ENCODE results near the gene PLA2G4E.

GRCh38 chr15:42063122-42063848 lies 42.4 kb upstream of the PLA2G4E start:
- TF ChIP-seq CTCF (IDR thresholded peaks at IDR 0.05; ENCODE audit: low read length) (no peak), EZH2 (IDR thresholded peaks at IDR 0.05; ENCODE audit: borderline replicate concordance, low read length) (no peak)
